Pons (tissue), 1 donor: ENCODE results near the gene SHISA2.
A peak's percentile ranks its signal among the peaks of the same experiment; 100 is the strongest.
"Not testable (repeated sequence)": the region's sequence is repeated elsewhere in the genome, so short reads cannot be mapped to it uniquely, and the experiment has no call there.

Source experiments
- DNase-seq: peaks from one replicate; pipeline ENCODE4 v3.0.0-alpha.2; 2016; ENCODE audit warnings: low spot score

The SHISA2 gene

GRCh38 chr13:26051657-26052311, at the start of gene SHISA2:
Gene SHISA2 (minus strand): TSS chr13:26052016. CDS start chr13:26050975, 1,041 bp downstream.
- no peak for DNase-seq

- DNase-seq, result no peak
These were observed 44.2 kb upstream of the SHISA2 start for GRCh38 chr13:26095846-26096610.

GRCh38 chr13:26095338-26095737, 43.5 kb upstream of the SHISA2 start:
- no peak for DNase-seq

GRCh38 chr13:26076821-26077220, 25.0 kb upstream of the SHISA2 start:
- not testable (repeated sequence) for DNase-seq

- no peak for DNase-seq
These were observed 23.7 kb upstream of the SHISA2 start for GRCh38 chr13:26075498-26075897.

GRCh38 chr13:26074706-26075105, 22.9 kb upstream of the SHISA2 start:
- DNase-seq, result no peak

GRCh38 chr13:26072335-26072734, 20.5 kb upstream of the SHISA2 start:
- not testable (repeated sequence) for DNase-seq

GRCh38 chr13:26071691-26072090, 19.9 kb upstream of the SHISA2 start:
- no peak for DNase-seq

GRCh38 chr13:26069642-26070041, 17.8 kb upstream of the SHISA2 start:
- not testable (repeated sequence) for DNase-seq

- DNase-seq, result not testable (repeated sequence)
These were observed 16.6 kb upstream of the SHISA2 start for GRCh38 chr13:26068372-26068771.

GRCh38 chr13:26067601-26068000, 15.8 kb upstream of the SHISA2 start:
- no peak for DNase-seq

GRCh38 chr13:26066492-26066891, 14.7 kb upstream of the SHISA2 start:
- DNase-seq, result not testable (repeated sequence)

GRCh38 chr13:26062853-26063444, 11.1 kb upstream of the SHISA2 start:
- peak; percentile 95 for DNase-seq

- no peak for DNase-seq
These were observed 10.1 kb upstream of the SHISA2 start for GRCh38 chr13:26061947-26062346.

GRCh38 chr13:26061256-26061655, 9.4 kb upstream of the SHISA2 start:
- DNase-seq, result no peak

GRCh38 chr13:26060357-26060756, 8.5 kb upstream of the SHISA2 start:
- no peak for DNase-seq

GRCh38 chr13:26058704-26059103, 6.9 kb upstream of the SHISA2 start:
- DNase-seq, result no peak

- no peak for DNase-seq
These were observed 3.1 kb upstream of the SHISA2 start for GRCh38 chr13:26054896-26055295.

- no peak for DNase-seq
These were observed 1.7 kb upstream of the SHISA2 start for GRCh38 chr13:26053418-26053980.

- DNase-seq, result no peak
These were observed 521 bp upstream of the SHISA2 start for GRCh38 chr13:26052337-26052736.

GRCh38 chr13:26051231-26051656, 572 bp downstream of the SHISA2 start:
- DNase-seq, result no peak

- no peak for DNase-seq
These were observed 1.1 kb downstream of the SHISA2 start for GRCh38 chr13:26050568-26051230.
